Measurements from ENCODE around the gene FAT2. TPM values are rescaled to one million over a fixed set of nuclear protein-coding genes. Genes with fewer than 3 reads are reported as not detected.

Gene FAT2
- total RNA-seq, 4 donors from 2014 or later: 0.12 to 9.1 TPM; not detected in 2

DNA sequence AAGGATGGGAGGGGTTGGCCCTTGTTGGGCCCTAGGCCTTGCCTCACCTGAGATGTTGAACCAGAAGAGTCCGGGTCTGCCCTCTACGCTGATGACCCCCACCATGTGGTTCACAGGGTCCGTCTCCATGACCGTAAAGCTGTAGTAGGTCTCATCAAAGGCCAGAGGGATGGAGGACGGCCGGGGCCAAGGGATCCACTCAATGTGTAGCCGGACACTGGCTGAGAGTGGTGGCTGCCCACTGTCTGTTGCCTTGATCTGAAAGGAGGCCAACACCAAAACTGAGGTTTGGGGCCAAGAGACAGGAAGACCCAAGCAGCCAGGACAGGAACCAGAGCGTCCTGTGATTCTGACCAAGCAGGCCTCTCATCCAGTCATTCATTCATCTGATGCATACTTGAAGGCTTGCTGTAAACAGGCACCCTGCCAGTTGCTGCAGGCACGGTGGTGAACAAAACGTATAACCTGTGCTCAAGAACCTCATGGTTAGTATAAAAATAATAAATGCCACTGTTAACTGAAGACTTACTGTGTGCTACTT, 37.9 kb downstream of the FAT2 start:
- no peaks in the 10 kb centered on the region for H3K27me3 ChIP-seq
- no peaks in the 10 kb centered on the region for H3K36me3 ChIP-seq
- H3K9me3 ChIP-seq: no peaks in the 10 kb centered on the region
- no peak overlapping the region for H3K27ac ChIP-seq
- intact Hi-C loops (cut with DNase I; ENCODE audit: low total_unique reads): no loop called here
- no peak overlapping the region for H3K4me3 ChIP-seq
- TF ChIP-seq, protein P1, sequence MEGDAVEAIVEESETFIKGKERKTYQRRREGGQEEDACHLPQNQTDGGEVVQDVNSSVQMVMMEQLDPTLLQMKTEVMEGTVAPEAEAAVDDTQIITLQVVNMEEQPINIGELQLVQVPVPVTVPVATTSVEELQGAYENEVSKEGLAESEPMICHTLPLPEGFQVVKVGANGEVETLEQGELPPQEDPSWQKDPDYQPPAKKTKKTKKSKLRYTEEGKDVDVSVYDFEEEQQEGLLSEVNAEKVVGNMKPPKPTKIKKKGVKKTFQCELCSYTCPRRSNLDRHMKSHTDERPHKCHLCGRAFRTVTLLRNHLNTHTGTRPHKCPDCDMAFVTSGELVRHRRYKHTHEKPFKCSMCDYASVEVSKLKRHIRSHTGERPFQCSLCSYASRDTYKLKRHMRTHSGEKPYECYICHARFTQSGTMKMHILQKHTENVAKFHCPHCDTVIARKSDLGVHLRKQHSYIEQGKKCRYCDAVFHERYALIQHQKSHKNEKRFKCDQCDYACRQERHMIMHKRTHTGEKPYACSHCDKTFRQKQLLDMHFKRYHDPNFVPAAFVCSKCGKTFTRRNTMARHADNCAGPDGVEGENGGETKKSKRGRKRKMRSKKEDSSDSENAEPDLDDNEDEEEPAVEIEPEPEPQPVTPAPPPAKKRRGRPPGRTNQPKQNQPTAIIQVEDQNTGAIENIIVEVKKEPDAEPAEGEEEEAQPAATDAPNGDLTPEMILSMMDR (IDR thresholded peaks at IDR 0.05): no peak
- TF ChIP-seq POLR2A (IDR thresholded peaks at IDR 0.05): no peak
- no peaks in the 10 kb centered on the region for H3K4me1 ChIP-seq
- no peak for DNase-seq

- Histone ChIP-seq H3K4me3 (no peak overlapping the region), H3K9me3 (no peaks in the 10 kb centered on the region), H3K36me3 (no peaks in the 10 kb centered on the region), H3K27me3 (no peaks in the 10 kb centered on the region), H3K4me1 (no peaks in the 10 kb centered on the region), H3K27ac (no peak overlapping the region)
- intact Hi-C loops (cut with DNase I; ENCODE audit: low total_unique reads): no loop called here
- TF ChIP-seq POLR2A (IDR thresholded peaks at IDR 0.05): no peak
- TF ChIP-seq, protein P1 (IDR thresholded peaks at IDR 0.05): no peak
- no peak for DNase-seq
These were observed 39.1 kb downstream of the FAT2 start for GRCh38 chr5:151551985-151552384.

- H3K27ac ChIP-seq: no peak overlapping the region
- H3K36me3 ChIP-seq: no peaks in the 10 kb centered on the region
- intact Hi-C loops (cut with DNase I; ENCODE audit: low total_unique reads): no loop called here
- H3K27me3 ChIP-seq: no peaks in the 10 kb centered on the region
- no peak for DNase-seq
- no peaks in the 10 kb centered on the region for H3K9me3 ChIP-seq
- no peaks in the 10 kb centered on the region for H3K4me1 ChIP-seq
- TF ChIP-seq POLR2A (IDR thresholded peaks at IDR 0.05): no peak
- TF ChIP-seq, protein P1 (IDR thresholded peaks at IDR 0.05): no peak
- no peak overlapping the region for H3K4me3 ChIP-seq
These were observed 41.0 kb downstream of the FAT2 start for GRCh38 chr5:151550146-151550545.

GRCh38 chr5:151549713-151550112, 41.4 kb downstream of the FAT2 start:
- Histone ChIP-seq H3K27ac (no peak overlapping the region), H3K9me3 (no peaks in the 10 kb centered on the region), H3K27me3 (no peaks in the 10 kb centered on the region), H3K36me3 (no peaks in the 10 kb centered on the region), H3K4me1 (no peaks in the 10 kb centered on the region), H3K4me3 (no peak overlapping the region)
- intact Hi-C loops (cut with DNase I; ENCODE audit: low total_unique reads): no loop called here
- DNase-seq: no peak
- no peak for TF ChIP-seq POLR2A (IDR thresholded peaks at IDR 0.05)
- TF ChIP-seq, protein P1 (IDR thresholded peaks at IDR 0.05): no peak

DNA sequence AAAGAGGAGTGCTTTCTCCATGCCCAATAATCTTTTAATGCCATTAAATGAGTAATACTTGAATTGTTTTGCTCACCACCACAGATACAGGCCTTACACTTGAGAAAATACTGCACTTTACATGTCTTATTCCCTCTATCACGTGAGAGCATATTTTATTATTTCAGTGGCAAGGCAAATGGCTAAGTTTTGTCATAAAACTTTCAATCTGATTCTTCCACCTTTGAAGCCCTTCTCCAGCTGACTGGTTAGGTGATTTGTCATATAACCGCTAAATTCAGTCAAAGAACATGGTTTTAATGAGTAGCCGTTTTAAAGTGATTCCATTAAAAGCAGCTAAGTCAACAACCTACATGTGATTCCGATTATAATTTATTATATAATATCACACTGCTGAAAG, 43.8 kb downstream of the FAT2 start:
- H3K36me3 ChIP-seq: no peaks in the 10 kb centered on the region
- intact Hi-C loops (cut with DNase I; ENCODE audit: low total_unique reads): no loop called here
- no peaks in the 10 kb centered on the region for H3K9me3 ChIP-seq
- H3K27me3 ChIP-seq: no peaks in the 10 kb centered on the region
- no peak overlapping the region for H3K27ac ChIP-seq
- TF ChIP-seq POLR2A (IDR thresholded peaks at IDR 0.05): no peak
- TF ChIP-seq, protein P1 (IDR thresholded peaks at IDR 0.05): no peak
- H3K4me3 ChIP-seq: no peak overlapping the region
- DNase-seq: no peak
- no peaks in the 10 kb centered on the region for H3K4me1 ChIP-seq

All from uterus (tissue), 4 donors.